ENCODE results near the gene CNOT10.
"Not testable (repeated sequence)": the region's sequence is repeated elsewhere in the genome, so short reads cannot be mapped to it uniquely, and the experiment has no call there.

Gene CNOT10

GRCh38 chr3:32698506-32698905 lies 13.5 kb downstream of the CNOT10 start:
- no peak for DNase-seq

GRCh38 chr3:32699429-32699828 lies 14.4 kb downstream of the CNOT10 start:
- DNase-seq = no peak

GRCh38 chr3:32700244-32700643 lies 15.3 kb downstream of the CNOT10 start:
- DNase-seq = no peak

DNA sequence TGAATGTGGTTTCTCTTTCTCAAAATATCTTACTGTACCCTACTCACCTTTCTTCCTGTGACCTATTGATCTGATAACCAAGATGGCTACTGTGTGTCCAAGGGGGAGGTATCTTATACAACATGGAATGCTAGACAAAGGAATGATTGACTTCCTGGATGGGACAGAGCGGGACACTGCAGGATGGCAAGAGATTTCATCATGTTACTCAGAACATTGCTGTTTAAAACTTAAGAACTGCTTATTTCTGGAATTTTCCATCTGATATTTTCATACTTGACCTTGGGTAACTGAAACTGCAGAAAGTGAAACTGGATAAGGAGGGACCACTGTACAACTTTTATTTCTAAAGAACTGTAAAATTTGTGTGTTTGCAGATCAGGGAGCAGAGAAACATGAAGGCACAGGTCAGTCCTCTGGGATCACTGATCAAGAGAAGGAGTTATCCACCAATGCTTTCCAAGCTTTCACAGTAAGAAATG lies 18.5 kb downstream of the CNOT10 start:
- no peak for DNase-seq

GRCh38 chr3:32705232-32705631 lies 20.2 kb downstream of the CNOT10 start:
- DNase-seq = no peak

- no peak for DNase-seq
Observed at GRCh38 chr3:32706348-32707025, 21.5 kb downstream of the CNOT10 start.

DNA sequence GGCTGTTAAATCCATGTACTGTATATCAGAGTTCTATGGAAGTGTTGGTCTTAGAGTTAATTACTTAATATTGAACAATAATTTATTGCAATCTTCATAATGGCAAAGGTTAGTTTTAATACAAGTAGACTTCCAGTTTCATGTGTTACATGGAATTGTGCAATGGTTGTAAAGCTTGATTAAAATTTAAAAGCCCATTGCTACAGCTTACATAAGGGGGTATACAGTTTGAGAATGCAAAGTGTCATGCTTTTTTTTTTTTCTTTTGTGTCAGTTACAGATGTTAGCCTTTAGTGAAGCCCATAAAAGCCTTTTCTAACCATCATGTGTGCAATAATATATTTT lies 22.0 kb downstream of the CNOT10 start:
- DNase-seq = no peak

- no peak for DNase-seq
Observed at GRCh38 chr3:32708672-32709283, 23.8 kb downstream of the CNOT10 start.

DNA sequence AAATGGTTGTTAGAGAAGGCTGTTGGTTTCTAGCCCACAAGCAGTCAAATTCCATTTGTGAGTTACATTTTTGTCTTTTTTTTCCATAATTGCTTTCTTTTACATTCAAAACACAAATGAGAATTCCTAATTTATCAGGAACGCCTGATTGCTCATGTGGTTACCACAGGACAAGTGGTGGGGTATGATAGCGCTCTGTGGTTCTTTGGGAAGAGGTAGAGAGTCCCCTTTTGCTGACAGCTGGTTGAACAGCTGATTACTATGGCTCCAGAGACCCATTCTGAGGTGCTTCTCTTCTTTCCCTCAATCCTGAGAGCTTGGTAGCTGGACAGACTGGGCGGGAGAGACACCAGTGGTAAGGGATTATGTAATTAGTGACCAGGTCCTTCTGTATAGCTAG lies 24.4 kb downstream of the CNOT10 start:
- DNase-seq = no peak

DNA sequence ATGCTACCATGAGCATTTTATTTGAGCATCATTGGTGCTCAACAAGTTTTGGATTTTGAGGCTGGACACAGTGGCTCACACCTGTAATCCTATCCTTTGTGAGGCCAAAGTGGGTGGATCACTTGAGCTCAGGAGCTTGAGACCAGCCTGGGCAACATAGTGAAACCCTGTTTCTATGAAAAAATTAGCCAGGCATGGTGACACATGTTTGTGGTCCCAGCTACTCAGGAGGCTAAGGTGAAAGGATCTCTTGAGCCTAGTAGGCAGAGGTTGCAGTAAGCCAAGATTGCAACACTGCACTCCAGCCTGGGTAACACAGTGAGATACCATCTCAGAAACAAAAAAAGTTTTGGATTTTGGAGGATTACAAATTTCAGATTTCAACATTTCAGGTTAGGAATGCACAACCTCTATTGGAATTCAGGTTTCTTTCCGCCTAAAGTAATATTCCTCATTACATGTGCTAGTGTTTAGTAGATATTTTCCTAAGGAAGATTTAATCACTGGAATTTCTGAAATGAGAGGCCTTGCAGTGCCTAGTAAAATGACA lies 27.6 kb downstream of the CNOT10 start:
- DNase-seq = no peak

- no peak for DNase-seq
Observed at GRCh38 chr3:32713181-32713580, 28.2 kb downstream of the CNOT10 start.

- no peak for DNase-seq
Observed at GRCh38 chr3:32719335-32719734, 34.3 kb downstream of the CNOT10 start.

- no peak for DNase-seq
Observed at GRCh38 chr3:32719931-32720330, 34.9 kb downstream of the CNOT10 start.

DNA sequence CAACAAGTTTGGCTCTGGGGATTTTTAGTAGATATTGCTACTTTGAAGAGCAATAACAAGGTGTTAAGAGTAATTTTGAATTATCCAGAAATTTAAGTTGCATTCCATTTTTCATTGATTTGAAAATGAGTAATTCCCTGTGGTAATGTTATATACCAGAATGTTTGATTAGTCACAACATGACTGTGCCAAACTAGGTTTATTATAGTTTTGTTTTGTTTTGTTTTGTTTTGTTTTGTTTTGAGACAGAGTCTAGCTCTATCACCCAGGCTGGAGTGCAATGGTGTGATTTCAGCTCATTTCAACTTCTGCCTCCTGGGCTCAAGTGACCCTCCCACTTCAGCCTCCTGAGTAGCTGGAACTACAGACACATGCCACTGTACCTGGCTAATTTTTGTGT lies 40.7 kb downstream of the CNOT10 start:
- no peak for DNase-seq

DNA sequence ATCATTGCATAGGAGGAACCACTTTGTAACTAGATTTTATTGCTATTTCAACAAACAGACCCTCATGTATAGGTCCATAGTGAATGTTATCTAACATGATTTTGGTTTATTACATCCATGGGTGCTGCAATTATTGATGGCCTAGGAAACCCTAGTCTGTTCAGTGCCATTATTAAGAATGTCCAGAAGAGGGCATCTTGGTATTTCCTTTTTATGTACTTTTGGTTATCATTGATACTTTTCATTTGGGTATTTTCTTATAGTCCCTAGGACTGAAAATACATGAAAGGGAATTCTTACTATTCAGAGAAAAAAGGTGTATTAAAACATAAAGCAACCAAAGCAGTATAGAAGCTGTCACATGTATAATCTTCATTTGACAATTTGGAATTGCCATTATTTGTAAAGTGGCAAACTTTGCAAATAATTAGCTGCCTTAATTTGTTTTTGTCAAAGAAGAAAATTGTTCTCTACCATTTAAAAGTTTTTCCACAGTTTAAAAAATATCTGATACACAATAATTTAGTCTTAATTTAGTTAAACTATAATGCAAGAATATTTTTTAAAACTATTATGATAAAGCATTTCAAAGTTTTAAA lies 48.7 kb downstream of the CNOT10 start:
- DNase-seq = no peak

GRCh38 chr3:32734756-32735155 lies 49.8 kb downstream of the CNOT10 start:
- no peak for DNase-seq

GRCh38 chr3:32743470-32743869 lies 58.5 kb downstream of the CNOT10 start:
- not testable (repeated sequence) for DNase-seq

- no peak for DNase-seq
Observed at GRCh38 chr3:32743934-32744333, 58.9 kb downstream of the CNOT10 start.

- DNase-seq = no peak
Observed at GRCh38 chr3:32751377-32751776, 66.4 kb downstream of the CNOT10 start.

GRCh38 chr3:32755761-32756160 lies 70.8 kb downstream of the CNOT10 start:
- no peak for DNase-seq

DNA sequence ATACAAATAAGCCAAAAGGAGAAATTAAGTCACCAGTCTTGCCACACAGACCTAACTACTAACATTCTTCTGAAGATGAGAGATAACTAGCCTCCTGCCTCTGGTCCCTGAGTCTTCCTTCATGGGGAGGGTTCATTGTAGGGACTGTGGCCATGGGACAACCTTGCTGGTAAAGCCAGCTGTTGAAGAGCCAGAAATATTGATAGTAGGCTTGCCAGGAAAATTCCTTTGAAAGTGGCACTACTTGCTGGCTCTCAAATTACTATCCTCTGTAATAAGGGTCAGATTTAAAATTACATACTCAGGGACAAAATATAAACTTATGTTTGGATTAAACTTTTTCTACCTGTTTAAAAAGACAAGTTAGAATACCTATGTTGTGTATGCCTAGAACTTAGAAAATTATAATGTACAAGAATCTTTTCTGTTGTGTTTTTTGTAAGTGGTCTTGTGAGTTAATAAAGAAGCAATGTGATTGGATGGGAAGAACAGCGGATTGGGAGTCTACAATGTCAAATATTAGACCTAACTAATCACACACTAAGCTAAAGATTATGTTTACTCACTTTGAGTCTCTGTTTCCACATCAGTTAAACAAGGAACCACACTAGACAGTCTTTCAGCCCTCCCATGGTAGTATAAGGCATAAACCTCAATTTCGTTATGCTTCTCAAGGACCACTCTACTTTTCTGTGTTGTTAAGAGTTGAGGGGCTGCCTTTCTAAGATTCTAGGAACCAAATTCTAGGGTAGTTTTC lies 72.8 kb downstream of the CNOT10 start:
- no peak for DNase-seq

GRCh38 chr3:32758375-32758753 lies 73.4 kb downstream of the CNOT10 start:
- no peak for DNase-seq

GRCh38 chr3:32759342-32759741 lies 74.4 kb downstream of the CNOT10 start:
- no peak for DNase-seq

DNA sequence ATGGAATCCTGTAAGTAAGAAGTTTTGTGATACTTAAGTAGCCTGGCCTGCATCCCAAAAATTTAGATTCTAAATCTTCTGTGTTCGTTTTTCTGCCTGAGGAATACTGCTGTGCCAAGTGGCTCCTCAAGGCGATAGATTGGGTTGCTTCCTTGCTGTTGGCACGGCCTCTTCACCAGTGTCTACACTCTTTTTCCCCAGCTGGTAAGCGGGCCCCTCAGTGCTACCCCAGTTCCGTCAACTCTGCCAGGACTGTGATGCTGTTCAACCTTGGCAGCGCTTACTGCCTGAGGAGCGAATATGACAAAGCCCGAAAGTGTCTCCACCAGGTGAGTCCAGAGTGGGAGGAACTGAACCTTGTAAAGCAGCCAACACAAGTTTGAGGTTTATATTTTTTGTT lies 79.5 kb downstream of the CNOT10 start:
- no peak for DNase-seq

Data from NCI-H1417 treated with DMSO at 0.1 percent for 48 hours (cell line).